NCI-H510A treated with DMSO at 0.1 percent for 48 hours (cell line): ENCODE data around the gene PNCK.
"Not testable (repeated sequence)": the region's sequence is repeated elsewhere in the genome, so short reads cannot be mapped to it uniquely, and the experiment has no call there.

Source experiments
- DNase-seq: peaks from one replicate; lab custom pipeline; 2025; lab: John Stamatoyannopoulos, UW

Gene PNCK

GRCh38 chrX:153673428-153674218 is at the start of gene PNCK:
PNCK (minus strand) TSS chrX:153673813; CDS start chrX:153673076, 737 bp downstream.
- DNase-seq, result no peak

- DNase-seq, result no peak
Measured at GRCh38 chrX:153722704-153723350, 49.2 kb upstream of the PNCK start.

GRCh38 chrX:153719701-153720100 is 46.1 kb upstream of the PNCK start:
- DNase-seq, result no peak

GRCh38 chrX:153719238-153719637 is 45.6 kb upstream of the PNCK start:
- DNase-seq, result no peak

GRCh38 chrX:153717445-153717844 is 43.8 kb upstream of the PNCK start:
- DNase-seq, result no peak

GRCh38 chrX:153714256-153714655 is 40.6 kb upstream of the PNCK start:
- no peak for DNase-seq

- DNase-seq, result no peak
Measured at GRCh38 chrX:153709726-153710674, 36.4 kb upstream of the PNCK start.

GRCh38 chrX:153708415-153708814 is 34.8 kb upstream of the PNCK start:
- DNase-seq, result no peak

- DNase-seq, result no peak
Measured at GRCh38 chrX:153707406-153707805, 33.8 kb upstream of the PNCK start.

GRCh38 chrX:153706799-153707198 is 33.2 kb upstream of the PNCK start:
- DNase-seq, result no peak

- not testable (repeated sequence) for DNase-seq
Measured at GRCh38 chrX:153705403-153706060, 31.9 kb upstream of the PNCK start.

- DNase-seq, result not testable (repeated sequence)
Measured at GRCh38 chrX:153704631-153705402, 31.2 kb upstream of the PNCK start.

- DNase-seq, result no peak
Measured at GRCh38 chrX:153704021-153704526, 30.5 kb upstream of the PNCK start.

GRCh38 chrX:153703036-153703370 is 29.4 kb upstream of the PNCK start:
- DNase-seq, result no peak

GRCh38 chrX:153702336-153703035 is 28.9 kb upstream of the PNCK start:
- no peak for DNase-seq

GRCh38 chrX:153701706-153702105 is 28.1 kb upstream of the PNCK start:
- DNase-seq, result no peak

- no peak for DNase-seq
Measured at GRCh38 chrX:153700967-153701366, 27.4 kb upstream of the PNCK start.

- DNase-seq, result no peak
Measured at GRCh38 chrX:153700376-153700945, 26.8 kb upstream of the PNCK start.

- not testable (repeated sequence) for DNase-seq
Measured at GRCh38 chrX:153699784-153700371, 26.3 kb upstream of the PNCK start.
